Measurements from ENCODE around the gene AHNAK2. TPM values are rescaled to one million over a fixed set of nuclear protein-coding genes. Genes with fewer than 3 reads are reported as not detected.

The AHNAK2 gene
- total and polyA plus RNA-seq, 9 of the 15 experiments (the other 6 are each of a cell fraction or from before 2014, with no cell fraction given) = 0.04 to 0.09 (median 0.04) TPM; not detected in 6

- intact Hi-C loops (cut with micrococcal nuclease) = no loop called here
- Histone ChIP-seq H3K79me2 (ENCODE audit: control insufficient read depth, insufficient read depth, low read length) (peaks cover 61% of the 10 kb centered on the region), H3K9me3 (replicated peaks; ENCODE audit: control insufficient read depth, insufficient read depth, low read depth, low read length) (no peaks in the 10 kb centered on the region), H3K36me3 (ENCODE audit: control insufficient read depth, insufficient read depth, low read length) (peaks cover 24% of the 10 kb centered on the region; the same call in 2 of the 3 replicates), H3K4me3 (peak within 1 kb of the TSS; percentile 83), H3K4me2 (ENCODE audit: insufficient read depth, low read length) (peak within 1 kb of the TSS; percentile 94), H4K20me1 (replicated peaks; ENCODE audit: control insufficient read depth, insufficient read depth, low read length) (peaks cover 17% of the 10 kb centered on the region), H3K9me1 (ENCODE audit: control insufficient read depth, insufficient read depth, low read length) (peaks cover 4% of the 10 kb centered on the region), H3K27ac (ENCODE audit: extremely low read depth, low read depth, low read length) (peak within 1 kb of the TSS; percentile 96), H3K27me3 (ENCODE audit: control insufficient read depth in 2 of 2, insufficient read depth in 2 of 2, low read length in 2 of 2) (no peaks in the 10 kb centered on the region), H3K4me1 (replicated peaks in 1 of 2; ENCODE audit: control insufficient read depth in 2 of 2, insufficient read depth in 2 of 2, low read length in 2 of 2) (peaks cover 25 to 36% of the 10 kb centered on the region in 2 experiments), H3K9ac (ENCODE audit: insufficient read depth in 1 of 2, low read depth in 2 of 2, low read length in 2 of 2) (peak within 1 kb of the TSS; percentile 97 to 99), H2AFZ (ENCODE audit: low read depth, low read length) (peak within 1 kb of the TSS; percentile 56)
- ChIA-PET CTCF (ENCODE audit: low intra/inter-chr PET ratio) (interaction anchor here (0.8 to 2.7 kb wide), 2 partner anchors 25 to 45 kb away, joined by 4 to 6 read pairs; no protein-coding TSS in a partner anchor), POLR2A (interaction anchor here (0.6 to 2.9 kb wide), 8 partner anchors 9 to 286 kb away, joined by 3 to 16 read pairs (median 4); no protein-coding TSS in a partner anchor)
- no TSS peak for BruUV-seq (replicated peaks)
- DNase-seq (ENCODE audit: extremely low read depth in 1 of 4, low spot score in 3 of 4) = peak; percentile 95 to 97 (median 97)
- peak; percentile 87 for ATAC-seq
- WGBS (ENCODE audit: insufficient coverage, low coverage, missing lambda C conversion rate) = 0% methylated on average over 31 of the region's 115 CpGs
- peak; percentile 74 for FAIRE-seq
- in situ Hi-C loops (cut with MboI) = no loop called here
- TF ChIP-seq REST (IDR thresholded peaks at IDR 0.05; ENCODE audit: borderline replicate concordance) (0 out of 2 replicates have a peak, but pooled peaks have one; percentile 28), REST (CRISPR knock-in tag; IDR thresholded peaks at IDR 0.05; ENCODE audit: low read depth) (no peak), USF2 (CRISPR knock-in tag; IDR thresholded peaks at IDR 0.05) (peak; percentile 93), SUPT5H (IDR thresholded peaks at IDR 0.05) (peak; percentile 48), POLR2H (tag; IDR thresholded peaks at IDR 0.05; ENCODE audit: low read depth) (peak; percentile 55; the same call in 1 of the 2 replicates), TAF1 (IDR thresholded peaks at IDR 0.05; ENCODE audit: control insufficient read depth, extremely low read depth, insufficient read depth, low read length, severe bottlenecking) (peak; percentile 64), CTBP1 (IDR thresholded peaks at IDR 0.05; ENCODE audit: borderline replicate concordance) (peak; percentile 98), NCOA1 (IDR thresholded peaks at IDR 0.05; ENCODE audit: low read depth) (no peak)
These were observed 42.9 kb upstream of the AHNAK2 start, which contains the start of gene CDCA4 for GRCh38 chr14:105020815-105021655. Gene CDCA4 (minus strand): TSS chr14:105021083. CDS start chr14:105011929, 9,154 bp downstream.

All from K562 (cell line).